Stimulated activated memory B cell treated with anti-CD40 and anti-IgM and Interleukin-4, amounts not matched to agents 10 μg/mL and 1 μg/mL and 100 μg/mL, for 72 hours (primary cell): ENCODE results near the gene CD38.
"Not testable (repeated sequence)": the region's sequence is repeated elsewhere in the genome, so short reads cannot be mapped to it uniquely, and the experiment has no call there.

ENCODE experiments used
- ATAC-seq: fragments of 150-1000 bp; cut with Tn5 transposase; 2 replicates; pipeline ENCODE4 v1.10.0; 2021
- H3K27ac Mint-ChIP-seq: one replicate; pipeline ENCODE4 v1.8.0; 2022; ENCODE audit warnings: mild to moderate bottlenecking, mixed read lengths
- H3K27me3 Mint-ChIP-seq: one replicate; pipeline ENCODE4 v1.8.0; 2022; ENCODE audit warnings: mixed read lengths
- H3K36me3 Mint-ChIP-seq: one replicate; pipeline ENCODE4 v1.8.0; 2022; ENCODE audit warnings: mixed read lengths
- H3K4me1 Mint-ChIP-seq: one replicate; pipeline ENCODE4 v1.8.0; 2022; ENCODE audit warnings: mixed read lengths
- H3K4me3 Mint-ChIP-seq: one replicate; pipeline ENCODE4 v1.8.0; 2022; ENCODE audit warnings: mild to moderate bottlenecking, moderate library complexity, mixed read lengths
- H3K9me3 Mint-ChIP-seq: one replicate; pipeline ENCODE4 v1.8.0; 2022; ENCODE audit warnings: mixed read lengths

The CD38 gene

GRCh38 chr4:15855804-15856475, 77.8 kb downstream of the CD38 start:
- no peak overlapping the region for H3K4me3 Mint-ChIP-seq
- no peaks in the 10 kb centered on the region for H3K36me3 Mint-ChIP-seq
- H3K27me3 Mint-ChIP-seq, result no peaks in the 10 kb centered on the region
- no peak for ATAC-seq
- peaks cover 3% of the 10 kb centered on the region for H3K9me3 Mint-ChIP-seq
- no peaks in the 10 kb centered on the region for H3K4me1 Mint-ChIP-seq
- H3K27ac Mint-ChIP-seq, result no peak overlapping the region

GRCh38 chr4:15861198-15861597, 83.1 kb downstream of the CD38 start:
- H3K4me3 Mint-ChIP-seq, ATAC-seq, H3K9me3 Mint-ChIP-seq, H3K36me3 Mint-ChIP-seq, H3K4me1 Mint-ChIP-seq, H3K27me3 Mint-ChIP-seq, H3K27ac Mint-ChIP-seq: not testable (repeated sequence)

- Mint-ChIP-seq H3K4me1 (peaks cover 6% of the 10 kb centered on the region), H3K27ac (no peak overlapping the region), H3K4me3 (no peak overlapping the region), H3K27me3 (no peaks in the 10 kb centered on the region), H3K9me3 (peaks cover 2% of the 10 kb centered on the region), H3K36me3 (no peaks in the 10 kb centered on the region)
- ATAC-seq, result no peak
Observed at GRCh38 chr4:15864651-15865566, 86.8 kb downstream of the CD38 start.

- H3K9me3 Mint-ChIP-seq, result no peaks in the 10 kb centered on the region
- ATAC-seq, result no peak
- no peaks in the 10 kb centered on the region for H3K4me1 Mint-ChIP-seq
- no peak overlapping the region for H3K27ac Mint-ChIP-seq
- H3K27me3 Mint-ChIP-seq, result peaks cover 26% of the 10 kb centered on the region
- no peak overlapping the region for H3K4me3 Mint-ChIP-seq
- H3K36me3 Mint-ChIP-seq, result no peaks in the 10 kb centered on the region
Observed at GRCh38 chr4:15868111-15868510, 90.0 kb downstream of the CD38 start.

GRCh38 chr4:15868826-15869413, 90.8 kb downstream of the CD38 start:
- ATAC-seq, result no peak
- Mint-ChIP-seq H3K27ac (no peak overlapping the region), H3K27me3 (peaks cover 32% of the 10 kb centered on the region), H3K9me3 (no peaks in the 10 kb centered on the region), H3K36me3 (no peaks in the 10 kb centered on the region), H3K4me1 (no peaks in the 10 kb centered on the region), H3K4me3 (no peak overlapping the region)

GRCh38 chr4:15870079-15870478, 92.0 kb downstream of the CD38 start:
- Mint-ChIP-seq H3K27ac (no peak overlapping the region), H3K4me3 (no peak overlapping the region), H3K4me1 (no peaks in the 10 kb centered on the region), H3K9me3 (no peaks in the 10 kb centered on the region), H3K36me3 (no peaks in the 10 kb centered on the region), H3K27me3 (peaks cover 43% of the 10 kb centered on the region)
- no peak for ATAC-seq

- H3K36me3 Mint-ChIP-seq, result no peaks in the 10 kb centered on the region
- no peak overlapping the region for H3K4me3 Mint-ChIP-seq
- H3K27me3 Mint-ChIP-seq, result peaks cover 43% of the 10 kb centered on the region
- ATAC-seq, result no peak
- no peak overlapping the region for H3K27ac Mint-ChIP-seq
- H3K4me1 Mint-ChIP-seq, result no peaks in the 10 kb centered on the region
- H3K9me3 Mint-ChIP-seq, result no peaks in the 10 kb centered on the region
Observed at GRCh38 chr4:15870921-15871664, 93.0 kb downstream of the CD38 start.

- H3K27ac Mint-ChIP-seq, result no peak overlapping the region
- H3K27me3 Mint-ChIP-seq, result peaks cover 43% of the 10 kb centered on the region
- no peaks in the 10 kb centered on the region for H3K4me1 Mint-ChIP-seq
Observed at GRCh38 chr4:15873117-15873516, 95.0 kb downstream of the CD38 start.

GRCh38 chr4:15874671-15875070, 96.5 kb downstream of the CD38 start:
- Mint-ChIP-seq H3K4me3 (no peak overlapping the region), H3K27me3 (peaks cover 43% of the 10 kb centered on the region), H3K36me3 (no peaks in the 10 kb centered on the region), H3K27ac (no peak overlapping the region), H3K9me3 (peaks cover 7% of the 10 kb centered on the region), H3K4me1 (no peaks in the 10 kb centered on the region)
- ATAC-seq, result no peak

More at GRCh38 chr4:15873117-15873516, 95.0 kb downstream of the CD38 start:
- Mint-ChIP-seq H3K9me3 (peaks cover 5% of the 10 kb centered on the region), H3K36me3 (no peaks in the 10 kb centered on the region), H3K4me3 (no peak overlapping the region)
- no peak for ATAC-seq

GRCh38 chr4:15875663-15876460, 97.7 kb downstream of the CD38 start:
- H3K4me1 Mint-ChIP-seq, result no peaks in the 10 kb centered on the region
- peaks cover 41% of the 10 kb centered on the region for H3K27me3 Mint-ChIP-seq
- peak; percentile 65 for ATAC-seq
- no peak overlapping the region for H3K4me3 Mint-ChIP-seq
- no peaks in the 10 kb centered on the region for H3K36me3 Mint-ChIP-seq
- H3K27ac Mint-ChIP-seq, result no peak overlapping the region
- peaks cover 7% of the 10 kb centered on the region for H3K9me3 Mint-ChIP-seq

DNA sequence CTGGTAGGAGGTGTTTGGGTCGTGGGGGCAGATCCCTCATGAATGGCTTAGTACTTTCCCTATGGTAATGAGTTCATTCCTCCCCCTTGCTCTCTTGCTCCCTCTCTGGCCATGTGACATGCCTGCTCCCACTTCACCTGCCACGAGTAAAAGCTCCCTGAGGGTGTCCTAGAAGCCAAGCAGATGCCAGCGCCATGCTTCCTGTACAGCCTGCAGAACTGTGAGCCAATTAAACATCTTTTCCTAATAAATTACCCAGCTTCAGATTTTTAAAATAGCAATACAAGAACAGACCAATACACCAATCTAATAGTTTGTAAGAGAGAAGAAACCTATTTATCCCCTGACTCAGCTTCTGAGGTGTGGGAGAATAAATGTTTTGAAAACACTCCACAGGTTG, 99.9 kb downstream of the CD38 start:
- Mint-ChIP-seq H3K27me3 (peaks cover 39% of the 10 kb centered on the region), H3K9me3 (peaks cover 7% of the 10 kb centered on the region), H3K4me3 (no peak overlapping the region), H3K36me3 (no peaks in the 10 kb centered on the region), H3K27ac (no peak overlapping the region), H3K4me1 (no peaks in the 10 kb centered on the region)
- ATAC-seq, result no peak

- peaks cover 7% of the 10 kb centered on the region for H3K9me3 Mint-ChIP-seq
- no peak for ATAC-seq
- H3K36me3 Mint-ChIP-seq, result no peaks in the 10 kb centered on the region
- peaks cover 23% of the 10 kb centered on the region for H3K27me3 Mint-ChIP-seq
- H3K27ac Mint-ChIP-seq, result no peak overlapping the region
- no peak overlapping the region for H3K4me3 Mint-ChIP-seq
- no peaks in the 10 kb centered on the region for H3K4me1 Mint-ChIP-seq
Observed at GRCh38 chr4:15881820-15882219, 103.7 kb downstream of the CD38 start.

GRCh38 chr4:15882675-15883086, 104.6 kb downstream of the CD38 start:
- Mint-ChIP-seq H3K9me3 (peaks cover 7% of the 10 kb centered on the region), H3K27ac (no peak overlapping the region), H3K4me3 (no peak overlapping the region), H3K27me3 (peaks cover 23% of the 10 kb centered on the region), H3K4me1 (no peaks in the 10 kb centered on the region), H3K36me3 (no peaks in the 10 kb centered on the region)
- ATAC-seq, result peak; percentile 79

- H3K4me3 Mint-ChIP-seq, result no peak overlapping the region
- ATAC-seq, result no peak
- no peaks in the 10 kb centered on the region for H3K36me3 Mint-ChIP-seq
- no peaks in the 10 kb centered on the region for H3K4me1 Mint-ChIP-seq
- H3K27me3 Mint-ChIP-seq, result peaks cover 23% of the 10 kb centered on the region
- H3K9me3 Mint-ChIP-seq, result no peaks in the 10 kb centered on the region
- no peak overlapping the region for H3K27ac Mint-ChIP-seq
Observed at GRCh38 chr4:15883610-15884243, 105.6 kb downstream of the CD38 start.
